D721Med (cell line): ENCODE results near the gene MIB1.
A peak's percentile ranks its signal among the peaks of the same experiment; 100 is the strongest.
"Not testable (repeated sequence)": the region's sequence is repeated elsewhere in the genome, so short reads cannot be mapped to it uniquely, and the experiment has no call there.

Experiments
- DNase-seq: peaks from one replicate; pipeline ENCODE4 v3.0.0; 2011; ENCODE audit warnings: low spot score; ENCODE audit not compliant: insufficient read length
- FAIRE-seq: peaks from 2 replicates; lab custom pipeline; 2011; peaks lifted over from hg19 to GRCh38; lab: Jason Lieb, UNC
- TF ChIP-seq, protein P1 (sequence below): IDR thresholded peaks from 2 replicates; pipeline ENCODE4 v1.5.1; 2012; ENCODE audit warnings: mild to moderate bottlenecking, control low read depth; ENCODE audit not compliant: insufficient read depth; ENCODE audit errors: missing control alignments

The MIB1 gene

GRCh38 chr18:21733011-21733410 is 7.6 kb upstream of the MIB1 start:
- TF ChIP-seq, protein P1, sequence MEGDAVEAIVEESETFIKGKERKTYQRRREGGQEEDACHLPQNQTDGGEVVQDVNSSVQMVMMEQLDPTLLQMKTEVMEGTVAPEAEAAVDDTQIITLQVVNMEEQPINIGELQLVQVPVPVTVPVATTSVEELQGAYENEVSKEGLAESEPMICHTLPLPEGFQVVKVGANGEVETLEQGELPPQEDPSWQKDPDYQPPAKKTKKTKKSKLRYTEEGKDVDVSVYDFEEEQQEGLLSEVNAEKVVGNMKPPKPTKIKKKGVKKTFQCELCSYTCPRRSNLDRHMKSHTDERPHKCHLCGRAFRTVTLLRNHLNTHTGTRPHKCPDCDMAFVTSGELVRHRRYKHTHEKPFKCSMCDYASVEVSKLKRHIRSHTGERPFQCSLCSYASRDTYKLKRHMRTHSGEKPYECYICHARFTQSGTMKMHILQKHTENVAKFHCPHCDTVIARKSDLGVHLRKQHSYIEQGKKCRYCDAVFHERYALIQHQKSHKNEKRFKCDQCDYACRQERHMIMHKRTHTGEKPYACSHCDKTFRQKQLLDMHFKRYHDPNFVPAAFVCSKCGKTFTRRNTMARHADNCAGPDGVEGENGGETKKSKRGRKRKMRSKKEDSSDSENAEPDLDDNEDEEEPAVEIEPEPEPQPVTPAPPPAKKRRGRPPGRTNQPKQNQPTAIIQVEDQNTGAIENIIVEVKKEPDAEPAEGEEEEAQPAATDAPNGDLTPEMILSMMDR = no peak
- no peak for DNase-seq
- FAIRE-seq = no peak

- TF ChIP-seq, protein P1 = no peak
- FAIRE-seq = no peak
- no peak for DNase-seq
These were observed 5.1 kb upstream of the MIB1 start for GRCh38 chr18:21735452-21736015.

DNA sequence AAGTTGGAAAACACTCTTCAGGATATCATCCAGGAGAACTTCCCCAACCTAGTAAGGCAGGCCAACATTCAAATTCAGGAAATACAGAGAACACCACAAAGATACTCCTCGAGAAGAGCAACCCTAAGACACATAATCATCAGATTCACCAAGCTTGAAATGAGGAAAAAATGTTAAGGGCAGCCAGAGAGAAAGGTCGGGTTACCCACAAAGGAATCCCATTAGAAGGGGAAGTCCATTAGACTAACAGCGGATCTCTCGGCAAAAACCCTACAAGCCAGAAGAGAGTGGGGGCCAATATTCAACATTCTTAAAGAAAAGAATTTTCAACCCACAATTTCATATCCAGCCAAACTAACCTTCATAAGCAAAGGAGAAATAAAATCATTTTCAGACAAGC is 3.7 kb upstream of the MIB1 start:
- not testable (repeated sequence) for DNase-seq, FAIRE-seq

- FAIRE-seq = peak; percentile 85
- TF ChIP-seq, protein P1 = no peak
- no peak for DNase-seq
These were observed 721 bp upstream of the MIB1 start for GRCh38 chr18:21739604-21740537.

GRCh38 chr18:21741312-21741561 is 645 bp downstream of the MIB1 start:
- TF ChIP-seq, protein P1 = no peak
- DNase-seq (no peak), FAIRE-seq (no peak)

GRCh38 chr18:21741562-21742314 is 1.1 kb downstream of the MIB1 start:
- TF ChIP-seq, protein P1 = no peak
- no peak for FAIRE-seq
- DNase-seq = no peak

DNA sequence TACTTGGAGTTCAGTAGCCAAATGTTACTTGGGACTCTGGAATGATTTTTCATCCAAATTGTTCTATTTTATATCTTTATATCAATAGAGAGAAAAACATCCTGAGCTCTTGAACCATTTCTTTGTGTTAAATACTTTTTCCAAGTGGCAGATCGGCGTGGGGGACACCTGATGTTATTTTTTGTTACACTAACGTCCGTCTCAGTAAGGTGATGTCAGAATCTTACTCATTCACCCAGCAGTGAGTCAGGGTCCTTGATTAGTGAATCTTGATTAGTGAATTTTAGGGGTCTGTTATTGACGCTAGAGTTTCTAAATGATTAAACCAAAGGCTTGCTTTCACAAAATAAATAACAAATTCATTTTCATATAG is 1.7 kb downstream of the MIB1 start:
- DNase-seq = no peak
- no peak for FAIRE-seq
- TF ChIP-seq, protein P1 = no peak
